ENCODE measurements around the gene PANK4.

Gene PANK4

GRCh38 chr1:2508751-2509150 is 17.6 kb downstream of the PANK4 start:
- DNase-seq: no peak

GRCh38 chr1:2508180-2508579 is 18.2 kb downstream of the PANK4 start:
- no peak for DNase-seq

- no peak for DNase-seq
These were observed 18.6 kb downstream of the PANK4 start for GRCh38 chr1:2507744-2508155.

- DNase-seq: no peak
These were observed 19.4 kb downstream of the PANK4 start for GRCh38 chr1:2506901-2507565.

GRCh38 chr1:2506007-2506860 is 20.2 kb downstream of the PANK4 start:
- no peak for DNase-seq

- no peak for DNase-seq
These were observed 20.9 kb downstream of the PANK4 start for GRCh38 chr1:2505461-2505994.

- DNase-seq: no peak
These were observed 21.5 kb downstream of the PANK4 start for GRCh38 chr1:2504949-2505272.

GRCh38 chr1:2504225-2504948 is 22.0 kb downstream of the PANK4 start:
- no peak for DNase-seq

GRCh38 chr1:2503554-2504224 is 22.7 kb downstream of the PANK4 start:
- no peak for DNase-seq

- DNase-seq: no peak
These were observed 23.5 kb downstream of the PANK4 start for GRCh38 chr1:2502661-2503553.

GRCh38 chr1:2502210-2502609 is 24.2 kb downstream of the PANK4 start:
- DNase-seq: no peak

- no peak for DNase-seq
These were observed 24.6 kb downstream of the PANK4 start for GRCh38 chr1:2501820-2502119.

- no peak for DNase-seq
These were observed 25.2 kb downstream of the PANK4 start for GRCh38 chr1:2501041-2501819.

- no peak for DNase-seq
These were observed 26.3 kb downstream of the PANK4 start for GRCh38 chr1:2499986-2500596.

GRCh38 chr1:2499260-2499659 is 27.1 kb downstream of the PANK4 start:
- DNase-seq: no peak

- no peak for DNase-seq
These were observed 27.7 kb downstream of the PANK4 start for GRCh38 chr1:2498648-2499047.

GRCh38 chr1:2497891-2498290 is 28.5 kb downstream of the PANK4 start:
- no peak for DNase-seq

- no peak for DNase-seq
These were observed 29.6 kb downstream of the PANK4 start for GRCh38 chr1:2496746-2497145.

- no peak for DNase-seq
These were observed 30.2 kb downstream of the PANK4 start for GRCh38 chr1:2496087-2496622.

GRCh38 chr1:2495546-2495945 is 30.9 kb downstream of the PANK4 start:
- DNase-seq: no peak

- no peak for DNase-seq
These were observed 31.4 kb downstream of the PANK4 start for GRCh38 chr1:2495026-2495425.

Measured in COR-L47 (cell line).